Fibroblast of villous mesenchyme (primary cell): ENCODE data around the gene HEBP1. TPM values are rescaled to one million over a fixed set of nuclear protein-coding genes. Genes with fewer than 3 reads are reported as not detected.
A peak's percentile ranks its signal among the peaks of the same experiment; 100 is the strongest.

Experiments
- DNase-seq: peaks from one replicate; pipeline ENCODE4 v3.0.0-alpha.2; 2010; ENCODE audit warnings: low read depth
- H3K4me3 ChIP-seq: 2 replicates; pipeline ENCODE4 v1.5.1; 2011; ENCODE audit warnings: low read depth, mild to moderate bottlenecking, low read length
- total RNA-seq: library from RNA; depleted of rRNA; stranded (reverse); fragments of >200 nt; gene quantifications from 2 replicates; pipeline ENCODE4 v1.2.3, GENCODE V29; 2012
- TF ChIP-seq, protein P1 (sequence below): IDR thresholded peaks from 2 replicates; pipeline ENCODE4 v1.5.1; 2012; ENCODE audit warnings: low read depth, mild to moderate bottlenecking, low read length; ENCODE audit not compliant: insufficient read depth

HEBP1 gene
- total RNA-seq, 1 donor = 19.9 TPM

- H3K4me3 ChIP-seq = no peak overlapping the region
- TF ChIP-seq, protein P1, sequence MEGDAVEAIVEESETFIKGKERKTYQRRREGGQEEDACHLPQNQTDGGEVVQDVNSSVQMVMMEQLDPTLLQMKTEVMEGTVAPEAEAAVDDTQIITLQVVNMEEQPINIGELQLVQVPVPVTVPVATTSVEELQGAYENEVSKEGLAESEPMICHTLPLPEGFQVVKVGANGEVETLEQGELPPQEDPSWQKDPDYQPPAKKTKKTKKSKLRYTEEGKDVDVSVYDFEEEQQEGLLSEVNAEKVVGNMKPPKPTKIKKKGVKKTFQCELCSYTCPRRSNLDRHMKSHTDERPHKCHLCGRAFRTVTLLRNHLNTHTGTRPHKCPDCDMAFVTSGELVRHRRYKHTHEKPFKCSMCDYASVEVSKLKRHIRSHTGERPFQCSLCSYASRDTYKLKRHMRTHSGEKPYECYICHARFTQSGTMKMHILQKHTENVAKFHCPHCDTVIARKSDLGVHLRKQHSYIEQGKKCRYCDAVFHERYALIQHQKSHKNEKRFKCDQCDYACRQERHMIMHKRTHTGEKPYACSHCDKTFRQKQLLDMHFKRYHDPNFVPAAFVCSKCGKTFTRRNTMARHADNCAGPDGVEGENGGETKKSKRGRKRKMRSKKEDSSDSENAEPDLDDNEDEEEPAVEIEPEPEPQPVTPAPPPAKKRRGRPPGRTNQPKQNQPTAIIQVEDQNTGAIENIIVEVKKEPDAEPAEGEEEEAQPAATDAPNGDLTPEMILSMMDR = no peak
- no peak for DNase-seq
These were observed 63.0 kb downstream of the HEBP1 start for GRCh38 chr12:12936983-12937491.

- TF ChIP-seq, protein P1 = no peak
These were observed 65.5 kb downstream of the HEBP1 start for GRCh38 chr12:12934556-12934955.

GRCh38 chr12:12933742-12934141 is 66.3 kb downstream of the HEBP1 start:
- no peak for DNase-seq
- TF ChIP-seq, protein P1 = no peak
- H3K4me3 ChIP-seq = no peak overlapping the region

More at GRCh38 chr12:12934556-12934955, 65.5 kb downstream of the HEBP1 start:
- H3K4me3 ChIP-seq = no peak overlapping the region
- DNase-seq = no peak

DNA sequence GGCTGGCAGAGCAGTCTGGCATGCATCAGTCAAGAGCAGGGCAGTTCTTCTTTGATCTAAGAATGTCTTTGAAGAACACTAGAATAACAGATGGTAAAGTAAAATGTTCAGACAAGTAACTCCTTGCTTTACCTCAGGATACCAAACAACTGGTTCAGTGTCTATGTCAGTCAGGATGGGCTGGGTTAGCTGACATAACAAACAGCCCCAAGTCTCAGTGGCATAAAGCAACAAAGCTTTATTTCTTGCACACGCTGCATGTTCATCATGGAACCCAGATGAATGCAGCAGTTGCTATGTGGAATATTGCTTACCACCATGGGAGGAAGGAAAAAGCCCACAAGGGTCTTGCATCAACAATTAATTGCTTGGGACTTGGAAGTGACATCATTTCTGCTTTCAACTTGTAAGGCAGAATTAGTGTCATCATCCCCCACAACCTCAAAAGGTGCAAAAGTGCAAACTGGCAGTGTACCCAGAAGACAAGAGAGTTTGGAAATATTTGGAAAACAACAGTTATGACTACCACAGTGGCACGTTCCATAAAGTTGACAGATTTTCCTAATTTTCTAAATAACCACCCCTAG is 69.3 kb downstream of the HEBP1 start:
- DNase-seq = no peak
- TF ChIP-seq, protein P1 = no peak
- no peak overlapping the region for H3K4me3 ChIP-seq

DNA sequence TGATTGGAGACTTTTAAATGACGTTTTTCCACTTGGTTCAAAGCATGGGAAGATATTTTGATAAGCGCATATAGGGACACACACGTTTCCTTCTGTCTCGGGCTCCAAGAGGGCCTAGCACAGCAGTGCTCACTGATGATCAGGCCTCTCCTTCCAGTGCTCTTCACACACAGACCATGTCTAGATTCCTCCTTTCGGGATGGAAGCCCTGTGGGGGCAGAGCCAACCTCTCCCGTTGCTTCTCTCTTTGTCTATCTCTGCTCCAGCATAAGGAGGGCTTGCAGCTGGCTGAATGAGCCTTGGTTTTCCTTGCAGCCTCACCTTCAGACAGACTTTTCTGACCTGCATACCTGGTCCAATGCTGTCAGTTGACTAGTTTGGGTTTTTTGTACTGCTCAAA is 70.4 kb downstream of the HEBP1 start:
- DNase-seq = no peak
- TF ChIP-seq, protein P1 = no peak
- H3K4me3 ChIP-seq = no peak overlapping the region

- TF ChIP-seq, protein P1 = no peak
- H3K4me3 ChIP-seq = peak overlapping the region; percentile 60
- DNase-seq = peak; percentile 93
These were observed 72.6 kb downstream of the HEBP1 start for GRCh38 chr12:12927211-12928079.
